Prostate gland (tissue), 2 donors: Measurements from ENCODE around the gene SPTBN1. TPM values are rescaled to one million over a fixed set of nuclear protein-coding genes. Genes with fewer than 3 reads are reported as not detected.

Experiments
- DNase-seq: peaks from one replicate; pipeline ENCODE4 v3.0.0-alpha.2; 2019; ENCODE audit warnings: low spot score
- H3K27ac ChIP-seq, 2 donors: fragments of 200-600 bp; sonication (generic); 2 replicates each; pipeline ENCODE4 v1.5.1; 2017 to 2019
- H3K27me3 ChIP-seq: fragments of 200-600 bp; sonication (generic); replicated peaks from 2 replicates; pipeline ENCODE4 v1.5.1; 2019; ENCODE audit not compliant: insufficient read depth
- H3K36me3 ChIP-seq, 2 donors: fragments of 200-600 bp; sonication (generic); 1 replicate in 1 of 2; 2 replicates in 1 of 2; pipeline versions ENCODE4 v1.5.1 to v1.8.1; 2017 to 2019
- H3K4me1 ChIP-seq: fragments of 200-600 bp; sonication (generic); replicated peaks from 2 replicates; pipeline ENCODE4 v1.5.1; 2019
- H3K4me3 ChIP-seq, 2 donors: fragments of 200-600 bp; sonication (generic); 2 replicates each; pipeline ENCODE4 v1.5.1; 2017 to 2019
- H3K9me3 ChIP-seq: fragments of 200-600 bp; sonication (generic); 2 replicates; pipeline ENCODE4 v1.5.1; 2017
- CTCF ChIP-seq, 4 experiments: fragments of 200-600 bp in 2 of 4; fragments of 450-650 bp in 2 of 4; sonication (generic) in 2 of 4; IDR thresholded peaks; 1 replicate in 3 of 4; 2 replicates in 1 of 4; pipeline ENCODE4 v1.5.1; 2016 to 2019; ENCODE audit warnings: antibody characterized with exemption in 4 of 4, mild to moderate bottlenecking in 2 of 4, moderate library complexity in 2 of 4
- POLR2A ChIP-seq: fragments of 450-650 bp; IDR thresholded peaks from one replicate; pipeline ENCODE4 v1.6.1; 2016; ENCODE audit warnings: antibody characterized with exemption, mild to moderate bottlenecking
- POLR2AphosphoS5 ChIP-seq: sonication (generic); formaldehyde crosslinking; IDR thresholded peaks from one replicate; pipeline ENCODE4 v1.6.1; 2017; ENCODE audit warnings: antibody characterized with exemption
- WGBS: methylation state at CpG from one replicate; pipeline ENCODE4 v1.1.5; 2018; 5-methylcytosine and 5-hydroxymethylcytosine counted together
- intact Hi-C: fragments of 100-400 bp; cut with DNase I; formaldehyde crosslinking; loops from one replicate; pipeline ENCODE4 v1.14.2; 2022
- total RNA-seq, 2 donors: library from RNA; depleted of rRNA; stranded (reverse); fragments of >200 nt; gene quantifications; one replicate each; pipeline ENCODE4 v1.1.0, GENCODE V29; 2016

SPTBN1 gene
- total RNA-seq, 2 donors from 2014 or later = 146 to 348 TPM

GRCh38 chr2:54424555-54425163 is 31.5 kb upstream of the SPTBN1 start:
- Histone ChIP-seq H3K4me3 (no peak overlapping the region), H3K9me3 (no peaks in the 10 kb centered on the region), H3K4me1 (no peaks in the 10 kb centered on the region), H3K27me3 (no peaks in the 10 kb centered on the region), H3K36me3 (no peaks in the 10 kb centered on the region), H3K27ac (no peak overlapping the region)
- intact Hi-C loops = no loop called here
- DNase-seq = no peak
- no peak for TF ChIP-seq POLR2A
- TF ChIP-seq CTCF (IDR thresholded peaks at IDR 0.05) = no peak
- no peak for TF ChIP-seq POLR2AphosphoS5
- 74% methylated on average over 7 of the region's 7 CpGs for WGBS

DNA sequence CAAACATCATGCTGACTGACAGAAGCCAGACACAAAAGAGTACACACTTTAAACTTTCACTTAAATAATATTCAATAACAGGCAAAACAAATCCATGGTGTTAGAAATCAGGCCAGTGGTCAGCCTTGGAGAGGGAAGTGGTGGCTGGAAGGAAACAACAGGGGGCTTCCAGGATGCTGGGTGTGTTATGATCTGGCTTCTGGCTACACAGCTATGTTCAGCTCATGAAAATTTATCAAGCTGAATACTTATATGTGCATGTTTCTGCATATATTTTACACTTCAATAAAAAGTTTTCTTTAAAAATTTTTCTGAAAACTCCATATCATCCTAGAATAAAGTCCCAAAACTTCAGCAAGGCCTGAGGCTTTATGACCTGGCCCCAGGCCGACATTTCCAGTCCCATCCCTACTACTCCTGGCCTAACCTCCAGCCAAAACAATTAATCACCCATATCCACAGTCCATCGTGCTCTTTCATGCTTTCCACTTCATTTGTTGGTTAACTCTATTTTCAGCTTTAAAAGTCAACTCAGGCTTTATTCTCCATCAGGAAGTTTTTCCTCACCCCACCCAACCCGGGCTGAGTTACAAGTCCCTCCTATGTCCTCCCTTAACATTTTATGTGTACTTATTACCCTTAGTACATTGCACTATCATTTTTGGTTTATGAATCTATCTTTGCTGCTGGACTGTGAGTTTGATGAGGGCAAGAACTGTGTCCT is 27.9 kb upstream of the SPTBN1 start:
- WGBS = 6% methylated on average over 3 of the region's 3 CpGs
- peak; percentile 31 for DNase-seq
- no peaks in the 10 kb centered on the region for H3K4me1 ChIP-seq
- TF ChIP-seq POLR2AphosphoS5 (peak; percentile 58), CTCF (IDR thresholded peaks at IDR 0.05) (no peak), POLR2A (no peak)
- no peaks in the 10 kb centered on the region for H3K9me3 ChIP-seq
- H3K27ac ChIP-seq = peak overlapping the region; percentile 1 to 12
- H3K4me3 ChIP-seq = no peak overlapping the region
- no peaks in the 10 kb centered on the region for H3K36me3 ChIP-seq
- H3K27me3 ChIP-seq = no peaks in the 10 kb centered on the region
- intact Hi-C loops = no loop called here

- 15% methylated on average over 5 of the region's 5 CpGs for WGBS
- no peak for DNase-seq
- Histone ChIP-seq H3K27ac (peak overlapping the region; percentile 26 to 32), H3K4me1 (no peaks in the 10 kb centered on the region), H3K4me3 (no peak overlapping the region), H3K36me3 (no peaks in the 10 kb centered on the region), H3K27me3 (no peaks in the 10 kb centered on the region), H3K9me3 (no peaks in the 10 kb centered on the region)
- TF ChIP-seq CTCF (IDR thresholded peaks at IDR 0.05) (no peak), POLR2A (no peak), POLR2AphosphoS5 (no peak)
- intact Hi-C loops = no loop called here
Observed at GRCh38 chr2:54429054-54429453, 27.1 kb upstream of the SPTBN1 start.

DNA sequence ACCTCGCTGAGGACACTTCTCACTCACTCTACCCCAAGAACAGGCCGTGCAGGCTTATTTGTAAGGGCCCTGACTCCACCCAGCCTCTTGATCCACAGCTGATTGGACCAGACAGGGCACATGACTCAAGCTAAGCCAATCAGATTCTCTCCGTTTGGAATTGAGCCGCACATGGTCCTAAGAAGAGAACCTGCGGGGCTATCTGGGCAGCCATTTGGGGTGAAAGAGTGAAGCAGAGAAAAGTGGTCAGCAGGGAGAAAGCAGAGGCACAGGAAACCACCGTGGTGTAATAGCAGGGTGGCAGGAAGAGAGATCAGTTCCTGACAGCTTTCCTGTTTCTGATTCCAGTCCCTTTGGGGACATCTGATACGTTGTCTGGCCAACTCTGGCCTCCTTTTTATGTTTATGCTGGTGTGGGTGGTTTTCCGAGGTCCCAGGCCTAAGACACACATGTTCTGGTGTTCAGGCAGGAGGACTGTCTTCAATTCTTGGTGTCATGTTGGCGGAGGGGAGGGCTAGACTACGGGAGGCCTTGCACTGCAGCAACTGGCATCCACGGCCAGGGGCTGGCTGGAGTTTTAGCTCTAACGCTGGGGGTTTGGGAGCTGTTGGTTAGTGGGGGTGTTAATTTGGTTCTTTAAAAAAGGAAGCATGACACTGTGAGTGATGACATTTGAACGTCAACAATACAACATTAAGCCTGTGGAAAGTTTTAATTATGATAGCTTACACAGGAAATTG is 26.1 kb upstream of the SPTBN1 start:
- TF ChIP-seq POLR2A (no peak), CTCF (IDR thresholded peaks at IDR 0.05) (no peak), POLR2AphosphoS5 (no peak)
- Histone ChIP-seq H3K36me3 (no peaks in the 10 kb centered on the region), H3K4me1 (no peaks in the 10 kb centered on the region), H3K27me3 (no peaks in the 10 kb centered on the region), H3K9me3 (no peaks in the 10 kb centered on the region), H3K4me3 (no peak overlapping the region), H3K27ac (peak overlapping the region; percentile 26 to 32)
- intact Hi-C loops = no loop called here
- DNase-seq = no peak
- 76% methylated on average over 13 of the region's 13 CpGs for WGBS
